ENCODE results near the gene HBA1. TPM values are rescaled to one million over a fixed set of nuclear protein-coding genes. Genes with fewer than 3 reads are reported as not detected.

HBA1 gene
- total RNA-seq, 2 experiments from 2014 or later, result not detected

DNA sequence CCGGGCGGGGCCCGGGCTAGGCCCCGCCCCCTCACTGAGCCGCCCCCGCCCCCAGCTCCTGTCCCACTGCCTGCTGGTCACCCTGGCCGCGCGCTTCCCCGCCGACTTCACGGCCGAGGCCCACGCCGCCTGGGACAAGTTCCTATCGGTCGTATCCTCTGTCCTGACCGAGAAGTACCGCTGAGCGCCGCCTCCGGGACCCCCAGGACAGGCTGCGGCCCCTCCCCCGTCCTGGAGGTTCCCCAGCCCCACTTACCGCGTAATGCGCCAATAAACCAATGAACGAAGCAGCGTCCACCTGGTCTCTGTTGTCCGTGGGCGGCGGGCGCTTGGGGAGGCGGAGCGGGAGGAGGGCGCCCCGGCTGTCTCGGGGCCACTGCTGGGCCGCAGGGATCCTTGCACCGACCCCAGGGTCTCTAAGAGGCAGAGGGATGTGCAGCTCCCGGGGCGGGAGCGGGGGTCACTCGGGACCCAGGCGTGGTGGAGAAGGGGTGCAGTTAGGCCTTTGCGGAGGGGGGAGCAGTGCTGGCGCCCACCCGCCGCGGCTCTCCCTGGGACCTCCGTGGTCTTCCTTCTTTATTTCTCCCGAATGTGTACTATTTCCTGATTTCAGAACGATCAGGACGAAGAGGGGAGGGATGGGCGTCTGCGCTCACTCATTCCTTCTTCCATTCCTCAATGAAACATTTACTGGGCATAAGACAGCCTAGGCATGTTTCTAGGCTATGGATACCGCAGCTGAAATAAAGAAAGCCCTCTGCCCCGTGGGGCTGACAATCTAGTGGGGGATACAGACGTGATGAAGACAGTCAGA lies 22.1 kb upstream of the HBA1 start:
- H3K4me3 ChIP-seq (ENCODE audit: low read depth, low read length, poor library complexity, severe bottlenecking), result peak overlapping the region; percentile 61
- no TSS peak for BruUV-seq (replicated peaks)

DNA sequence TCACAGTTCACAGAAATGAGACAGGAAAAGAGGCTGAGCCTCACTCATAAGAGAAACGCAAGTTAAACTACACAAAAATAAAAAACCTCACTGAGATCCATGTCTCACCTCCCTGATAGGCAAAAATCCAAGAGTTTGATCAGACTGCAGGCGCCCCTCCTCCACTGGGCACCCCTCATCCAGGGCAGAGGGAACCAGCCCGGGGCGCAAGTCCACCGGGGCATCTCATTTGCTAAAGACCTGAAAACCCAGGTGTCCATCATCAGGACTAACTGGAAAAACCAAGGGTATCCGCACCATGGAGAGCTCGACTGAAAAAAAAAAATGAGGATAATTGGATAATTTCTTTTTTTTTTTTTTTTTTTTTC lies 21.5 kb upstream of the HBA1 start:
- no peaks in the 10 kb centered on the region for H3K9me3 ChIP-seq (ENCODE audit: low read length)
- no peaks in the 10 kb centered on the region for H3K36me3 ChIP-seq (ENCODE audit: insufficient read depth, low read length)
- H2AFZ ChIP-seq (ENCODE audit: low read length), result peak overlapping the region; percentile 66; the same call in 1 of the 2 replicates
- H3K4me1 ChIP-seq (ENCODE audit: insufficient read depth, low read length, poor library complexity, severe bottlenecking), result peaks cover 8% of the 10 kb centered on the region
- H3K79me2 ChIP-seq (ENCODE audit: insufficient read depth, low read depth, low read length), result no peaks in the 10 kb centered on the region
- CTCF ChIA-PET (ENCODE audit: unreplicated experiment), result no interaction called here
- TF ChIP-seq EZH2phosphoT487 (IDR thresholded peaks at IDR 0.05; ENCODE audit: borderline replicate concordance, low read depth, low read length), result no peak
- TF ChIP-seq, protein P1, sequence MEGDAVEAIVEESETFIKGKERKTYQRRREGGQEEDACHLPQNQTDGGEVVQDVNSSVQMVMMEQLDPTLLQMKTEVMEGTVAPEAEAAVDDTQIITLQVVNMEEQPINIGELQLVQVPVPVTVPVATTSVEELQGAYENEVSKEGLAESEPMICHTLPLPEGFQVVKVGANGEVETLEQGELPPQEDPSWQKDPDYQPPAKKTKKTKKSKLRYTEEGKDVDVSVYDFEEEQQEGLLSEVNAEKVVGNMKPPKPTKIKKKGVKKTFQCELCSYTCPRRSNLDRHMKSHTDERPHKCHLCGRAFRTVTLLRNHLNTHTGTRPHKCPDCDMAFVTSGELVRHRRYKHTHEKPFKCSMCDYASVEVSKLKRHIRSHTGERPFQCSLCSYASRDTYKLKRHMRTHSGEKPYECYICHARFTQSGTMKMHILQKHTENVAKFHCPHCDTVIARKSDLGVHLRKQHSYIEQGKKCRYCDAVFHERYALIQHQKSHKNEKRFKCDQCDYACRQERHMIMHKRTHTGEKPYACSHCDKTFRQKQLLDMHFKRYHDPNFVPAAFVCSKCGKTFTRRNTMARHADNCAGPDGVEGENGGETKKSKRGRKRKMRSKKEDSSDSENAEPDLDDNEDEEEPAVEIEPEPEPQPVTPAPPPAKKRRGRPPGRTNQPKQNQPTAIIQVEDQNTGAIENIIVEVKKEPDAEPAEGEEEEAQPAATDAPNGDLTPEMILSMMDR (conservative IDR thresholded peaks at IDR 0.05; ENCODE audit: low read length), result no peak
- no peaks in the 10 kb centered on the region for H4K20me1 ChIP-seq (ENCODE audit: insufficient read depth, low read length)
- peak overlapping the region; percentile 61 for H3K4me3 ChIP-seq (ENCODE audit: low read depth, low read length, poor library complexity, severe bottlenecking)
- POLR2A ChIA-PET, result interaction anchor here (0.7 kb wide), 1 partner anchor 55 kb away, joined by 3 read pairs; no protein-coding TSS in a partner anchor
- peak overlapping the region; percentile 68 for H3K4me2 ChIP-seq (ENCODE audit: low read length)
- H3K27ac ChIP-seq (ENCODE audit: low read depth, low read length, poor library complexity, severe bottlenecking), result no peak overlapping the region
- no TSS peak for BruUV-seq (replicated peaks)
- no peak for DNase-seq (ENCODE audit: low spot score)
- no peaks in the 10 kb centered on the region for H3K9me2 ChIP-seq (ENCODE audit: insufficient read depth, low read length)
- intact Hi-C loops (cut with micrococcal nuclease; ENCODE audit: unreplicated experiment), result no loop called here

More for the DNA sequence above, 22.1 kb upstream of the HBA1 start:
- peak; percentile 44 for DNase-seq (ENCODE audit: low spot score)
- Histone ChIP-seq H2AFZ (ENCODE audit: low read length) (peak overlapping the region; percentile 66), H3K9me3 (ENCODE audit: low read length) (no peaks in the 10 kb centered on the region), H3K9me2 (ENCODE audit: insufficient read depth, low read length) (no peaks in the 10 kb centered on the region), H3K4me2 (ENCODE audit: low read length) (peak overlapping the region; percentile 68), H3K4me1 (ENCODE audit: insufficient read depth, low read length, poor library complexity, severe bottlenecking) (peaks cover 8% of the 10 kb centered on the region), H3K36me3 (ENCODE audit: insufficient read depth, low read length) (no peaks in the 10 kb centered on the region), H3K27ac (ENCODE audit: low read depth, low read length, poor library complexity, severe bottlenecking) (no peak overlapping the region), H4K20me1 (ENCODE audit: insufficient read depth, low read length) (no peaks in the 10 kb centered on the region), H3K79me2 (ENCODE audit: insufficient read depth, low read depth, low read length) (no peaks in the 10 kb centered on the region)
- ChIA-PET POLR2A (no interaction called here), CTCF (ENCODE audit: unreplicated experiment) (no interaction called here)
- TF ChIP-seq, protein P1 (conservative IDR thresholded peaks at IDR 0.05; ENCODE audit: low read length), result no peak
- TF ChIP-seq EZH2phosphoT487 (IDR thresholded peaks at IDR 0.05; ENCODE audit: borderline replicate concordance, low read depth, low read length), result no peak
- intact Hi-C loops (cut with micrococcal nuclease; ENCODE audit: unreplicated experiment), result no loop called here
